ENCODE results near the gene COBL.

COBL gene

DNA sequence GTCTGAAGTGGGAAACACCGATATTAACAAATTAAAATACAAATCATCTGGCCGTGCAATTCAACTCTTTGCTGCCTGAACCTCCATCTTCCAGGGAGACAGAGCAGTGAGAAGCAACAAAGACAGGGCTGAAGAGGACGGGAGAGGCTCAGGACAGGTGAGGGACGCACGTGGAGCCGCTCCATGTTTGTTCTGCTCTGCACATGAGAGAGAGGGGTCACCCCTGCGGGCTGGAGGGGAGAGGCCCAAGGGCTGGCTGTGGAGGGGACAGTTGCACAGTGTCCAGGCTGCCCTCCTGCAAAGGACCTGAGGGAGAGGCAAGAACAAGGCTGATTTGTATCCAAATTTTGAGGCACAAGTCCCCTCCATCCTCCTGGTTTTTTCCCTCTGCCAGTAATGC is 41.7 kb downstream of the COBL start:
- DNase-seq, result no peak

DNA sequence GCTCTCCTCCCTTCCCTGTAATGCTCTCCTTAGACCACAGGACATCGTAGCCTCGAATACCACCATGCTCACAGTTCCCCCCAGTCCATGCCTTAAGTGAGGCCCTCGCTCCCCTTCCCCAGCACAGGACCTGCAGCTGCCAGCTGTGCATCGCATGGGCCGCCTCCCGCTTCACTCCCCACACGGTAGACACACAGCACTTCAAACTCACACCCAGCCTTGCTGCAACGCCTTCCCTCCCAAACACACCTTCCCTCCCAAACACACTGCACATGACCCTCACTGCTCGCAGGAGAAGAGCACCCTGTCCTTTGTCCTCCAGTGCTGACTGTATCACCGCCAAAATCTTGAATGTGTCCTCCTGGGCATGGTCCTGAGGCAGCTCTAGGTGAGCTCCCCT is 42.6 kb downstream of the COBL start:
- no peak for DNase-seq

DNA sequence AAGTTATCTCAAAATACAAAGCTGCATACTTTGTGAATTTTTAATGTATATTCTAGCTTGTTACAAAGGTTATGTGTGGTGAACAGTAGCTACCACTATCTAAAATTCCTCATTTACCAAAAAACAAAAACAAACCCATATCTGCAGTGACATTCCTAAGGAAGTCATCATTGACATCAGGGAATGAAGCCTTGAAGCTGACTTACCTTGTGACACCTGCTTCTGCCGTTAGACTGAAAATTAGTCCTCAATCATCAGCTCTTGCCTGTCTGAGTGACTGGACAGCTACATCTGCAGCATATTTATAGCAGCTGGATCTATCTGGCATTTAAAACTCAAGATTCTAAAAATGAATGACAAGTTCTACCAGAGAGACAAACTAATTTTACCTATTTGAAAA is 43.2 kb downstream of the COBL start:
- no peak for DNase-seq

DNA sequence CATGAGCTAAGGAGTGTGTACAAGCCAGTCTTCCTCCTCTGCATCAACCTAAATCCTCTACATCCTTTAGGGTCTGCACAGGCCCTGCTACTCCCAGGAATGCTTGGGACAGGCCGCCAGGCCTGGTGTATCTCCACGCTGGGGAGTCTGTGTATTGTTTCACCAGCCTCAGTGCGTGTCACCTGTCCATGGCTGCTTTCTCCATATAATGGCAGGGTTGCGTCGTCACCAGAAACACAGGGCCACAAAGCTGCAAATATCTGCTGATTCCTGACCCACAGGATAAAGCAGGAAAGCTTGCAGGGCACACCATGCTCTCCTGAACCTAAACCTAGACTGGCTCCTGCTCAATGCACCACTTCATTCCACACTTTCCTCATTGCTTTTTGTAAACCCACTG is 45.6 kb downstream of the COBL start:
- DNase-seq, result no peak

DNA sequence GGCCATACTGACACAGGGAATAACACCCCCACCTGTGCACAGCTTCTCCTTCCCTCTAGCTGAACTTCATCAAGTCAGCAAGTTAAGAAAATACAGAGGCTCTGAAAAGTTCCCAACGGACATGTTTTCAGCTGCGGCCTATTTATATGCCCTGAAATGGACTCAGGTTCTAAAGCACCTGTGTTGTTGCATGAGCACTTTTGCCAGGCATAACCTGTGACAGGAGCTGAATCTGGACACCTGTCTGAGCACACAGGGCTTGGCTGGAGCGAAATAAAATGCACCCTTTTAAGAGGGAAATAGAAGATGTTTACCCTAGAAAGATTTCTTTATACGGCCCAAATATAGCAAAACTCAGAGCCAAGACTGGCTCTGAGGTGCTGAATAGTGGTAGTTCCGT is 46.7 kb downstream of the COBL start:
- no peak for DNase-seq

DNA sequence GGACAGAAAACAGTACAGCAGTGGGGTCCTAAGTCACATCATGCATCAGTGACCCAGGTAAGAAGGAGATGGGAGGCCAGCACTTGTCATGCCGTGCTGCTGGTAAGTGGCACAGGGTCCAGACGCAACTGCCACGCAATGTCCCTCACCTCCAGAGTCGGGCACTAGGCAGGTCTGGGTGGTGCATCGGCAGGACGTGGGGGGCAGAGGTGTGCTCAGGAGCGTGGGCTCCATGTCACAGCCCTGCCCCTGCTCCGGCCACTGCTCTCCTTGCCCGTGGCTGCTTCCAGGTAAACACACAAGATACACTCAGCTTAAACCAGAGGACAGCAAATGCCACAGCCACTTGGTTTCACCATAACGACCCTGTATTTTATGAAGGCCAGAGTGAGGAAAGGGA is 47.3 kb downstream of the COBL start:
- DNase-seq, result no peak

DNA sequence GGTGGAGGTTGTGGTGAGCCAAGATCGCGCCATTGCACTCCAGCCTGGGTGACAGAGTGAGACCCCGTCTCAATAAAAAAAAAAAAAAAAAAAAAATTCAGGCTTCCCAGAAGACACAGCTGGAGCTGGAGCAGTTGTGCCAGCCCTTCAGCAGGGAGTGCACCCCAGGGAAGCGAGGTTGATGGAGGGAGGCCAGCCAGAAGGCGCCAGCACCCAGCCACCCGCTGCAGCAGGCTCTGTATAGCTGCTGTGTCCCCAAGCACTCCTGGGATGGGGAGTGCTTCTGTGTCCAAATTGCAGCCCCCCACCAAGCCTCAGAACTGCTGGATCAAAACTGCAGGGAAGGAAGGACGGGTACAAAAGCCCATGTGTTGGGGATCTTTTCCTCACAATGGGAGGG is 47.8 kb downstream of the COBL start:
- DNase-seq, result no peak

DNA sequence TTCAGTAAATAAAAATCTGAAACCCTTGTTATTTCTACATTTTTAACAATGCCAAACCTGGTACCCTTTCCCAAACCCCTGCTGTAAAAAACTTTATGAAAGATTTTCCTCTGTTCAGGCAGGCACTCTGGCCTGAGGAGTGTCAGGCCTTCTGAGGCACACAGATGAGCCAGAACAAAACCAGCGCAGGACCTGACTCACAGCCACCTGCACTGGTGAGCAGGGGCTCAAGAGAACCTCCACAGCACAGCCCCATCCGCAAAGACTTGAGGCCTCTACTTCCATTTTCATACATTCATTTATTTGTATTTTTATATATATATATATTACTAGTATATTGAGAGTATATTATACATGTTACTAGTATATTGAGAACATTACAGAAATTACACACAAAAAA is 49.4 kb downstream of the COBL start:
- DNase-seq, result no peak

DNA sequence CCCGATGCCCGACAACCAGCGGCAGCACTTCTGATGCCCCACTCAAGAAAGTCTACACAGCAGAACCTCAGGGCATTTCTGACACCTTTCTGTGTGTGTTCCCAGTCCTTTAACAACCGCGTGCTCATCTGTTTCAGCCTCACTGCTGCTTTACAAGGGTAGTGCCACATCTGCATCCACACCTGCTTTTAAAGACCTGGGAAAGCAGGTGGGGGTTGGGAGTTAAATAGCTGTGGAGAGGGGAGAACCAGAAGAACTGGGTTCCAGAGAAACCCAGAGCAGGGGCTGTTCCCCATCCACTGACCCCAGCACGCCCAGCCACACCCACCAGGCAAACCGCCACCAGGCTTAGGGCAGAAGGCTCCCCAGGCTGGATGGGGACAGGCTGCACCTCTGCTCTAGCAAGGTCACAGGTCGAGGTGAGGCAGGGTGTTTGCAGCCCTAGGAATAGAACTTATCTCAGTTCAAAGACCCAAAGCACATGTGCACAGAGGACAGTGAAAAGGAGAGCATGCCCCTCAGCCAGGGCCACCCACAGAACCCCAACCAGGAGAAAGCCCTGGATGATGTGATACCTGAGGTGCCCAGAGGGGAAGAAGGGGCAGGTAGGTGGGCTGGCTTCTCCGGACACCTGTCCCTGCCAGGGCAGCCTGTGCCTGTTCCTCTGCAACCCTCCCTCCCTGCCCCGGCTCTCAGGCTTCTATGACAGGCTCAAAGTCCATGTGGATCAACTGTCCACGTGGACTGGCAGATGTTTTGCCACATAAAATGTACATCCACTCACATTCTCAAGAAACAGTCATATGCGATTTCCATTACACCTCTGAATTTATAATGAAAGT is 51.3 kb downstream of the COBL start:
- DNase-seq, result no peak

DNA sequence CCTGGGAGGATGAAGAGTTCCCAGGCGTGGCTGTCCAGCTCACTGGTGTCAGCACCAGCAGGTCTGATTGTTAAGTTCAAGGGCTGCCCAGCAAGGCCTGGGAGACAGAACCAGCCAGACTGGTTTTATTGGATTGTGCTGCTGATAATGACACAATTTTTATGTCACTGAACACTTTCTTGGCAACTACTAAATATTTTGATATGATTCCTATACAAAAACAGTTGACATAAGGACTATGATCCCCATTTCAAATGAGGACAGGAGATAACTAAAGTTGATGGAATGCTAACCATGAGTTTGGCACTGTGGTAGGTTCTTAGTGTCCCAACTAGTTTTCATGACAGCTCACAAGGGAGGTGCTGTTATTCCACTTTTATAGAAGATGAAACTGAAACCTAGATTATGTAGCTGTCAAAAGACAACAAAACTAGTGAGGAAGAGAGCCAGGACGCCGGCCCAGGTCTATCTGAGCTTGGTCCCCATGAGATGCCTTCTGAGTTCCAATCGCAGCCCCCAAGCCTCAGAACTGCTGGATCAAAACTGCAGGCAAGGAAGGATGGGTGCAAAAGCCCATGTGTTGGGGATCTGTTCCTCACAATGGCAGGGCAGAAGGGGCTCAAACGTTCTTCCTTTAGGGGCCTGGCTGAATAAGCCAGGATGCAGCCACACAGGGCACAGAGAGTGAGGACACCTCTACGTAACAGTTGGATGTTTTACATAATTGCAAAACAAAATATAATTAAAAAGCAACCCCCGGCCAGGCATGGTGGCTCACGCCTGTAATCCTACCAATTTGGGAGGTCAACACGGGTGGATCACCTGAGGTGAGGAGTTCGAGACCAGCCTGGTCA is 52.8 kb downstream of the COBL start:
- DNase-seq, result no peak

DNA sequence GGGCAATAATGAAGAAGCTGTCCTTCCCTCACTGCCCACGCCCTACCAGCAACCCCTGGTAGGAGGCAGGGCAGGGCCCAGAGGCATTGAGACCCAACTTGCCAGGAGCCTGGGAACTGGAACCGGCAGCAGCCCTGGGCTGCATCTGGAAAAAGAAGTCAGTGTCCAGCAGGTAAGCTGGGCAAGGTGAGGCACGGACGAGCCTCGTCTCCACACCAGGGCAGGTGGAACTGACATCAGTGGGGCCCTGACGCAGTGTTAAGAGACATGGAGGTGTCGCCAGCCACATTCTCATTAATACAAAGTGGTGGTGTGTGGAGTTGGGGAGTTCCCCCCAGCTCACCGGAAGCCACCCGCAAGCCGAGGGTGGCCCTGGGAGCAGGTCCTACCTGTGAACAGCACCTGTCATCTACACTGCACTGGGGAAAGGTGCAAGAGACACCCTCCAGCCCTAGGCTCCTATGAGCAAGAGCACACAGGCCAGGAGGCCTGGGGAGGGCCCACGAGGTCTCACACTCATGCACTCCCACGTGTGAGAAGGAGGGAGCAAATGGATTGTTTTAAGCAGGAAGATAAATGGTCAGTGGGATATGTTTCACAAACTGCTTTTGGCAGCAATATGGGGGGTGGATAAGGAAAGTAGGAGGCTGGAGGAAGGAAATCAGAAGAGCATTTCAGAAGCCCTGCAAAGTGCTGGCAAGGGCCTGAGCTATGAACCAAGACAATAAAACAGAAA is 53.6 kb downstream of the COBL start:
- no peak for DNase-seq

DNA sequence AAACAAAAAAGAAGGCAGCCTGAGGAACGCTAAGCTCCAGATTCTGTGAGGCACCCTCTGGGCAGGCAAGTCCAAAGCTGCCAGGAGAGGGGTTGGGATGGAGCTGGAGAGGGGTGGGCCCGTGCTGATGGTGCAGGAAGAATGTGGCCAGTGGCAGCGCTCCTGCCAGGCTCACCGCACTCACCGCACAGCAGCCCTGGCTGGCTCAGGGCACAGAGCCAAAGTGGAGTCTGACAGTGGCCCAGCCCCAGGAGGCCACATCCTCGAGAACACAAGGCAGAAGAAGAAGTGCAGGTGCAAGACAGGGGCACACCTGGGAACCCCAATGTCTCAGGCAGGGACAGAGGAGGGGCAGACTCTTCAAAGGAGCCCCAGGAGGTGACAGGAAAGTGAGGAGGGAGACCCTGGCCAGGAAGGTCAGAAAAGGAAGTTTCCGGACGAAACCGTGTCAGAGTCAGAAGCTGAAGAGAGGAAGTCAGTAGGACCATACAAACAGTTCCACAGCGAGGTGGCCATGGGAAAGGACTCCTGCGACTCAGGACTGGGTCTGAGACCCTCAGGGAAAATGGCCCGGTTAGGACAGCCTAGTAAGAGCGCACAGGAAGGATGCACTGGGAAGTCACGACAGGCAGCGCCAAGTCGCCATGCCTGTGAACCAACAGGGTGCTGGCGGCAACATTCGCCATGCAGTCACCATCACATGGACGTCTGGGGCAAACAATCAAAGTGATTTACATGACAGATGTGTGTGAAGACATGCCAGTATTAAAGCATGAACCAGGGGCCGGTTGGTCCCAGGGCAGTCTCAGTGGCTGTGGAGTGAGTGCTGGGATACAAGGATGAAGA is 54.4 kb downstream of the COBL start:
- DNase-seq, result no peak

DNA sequence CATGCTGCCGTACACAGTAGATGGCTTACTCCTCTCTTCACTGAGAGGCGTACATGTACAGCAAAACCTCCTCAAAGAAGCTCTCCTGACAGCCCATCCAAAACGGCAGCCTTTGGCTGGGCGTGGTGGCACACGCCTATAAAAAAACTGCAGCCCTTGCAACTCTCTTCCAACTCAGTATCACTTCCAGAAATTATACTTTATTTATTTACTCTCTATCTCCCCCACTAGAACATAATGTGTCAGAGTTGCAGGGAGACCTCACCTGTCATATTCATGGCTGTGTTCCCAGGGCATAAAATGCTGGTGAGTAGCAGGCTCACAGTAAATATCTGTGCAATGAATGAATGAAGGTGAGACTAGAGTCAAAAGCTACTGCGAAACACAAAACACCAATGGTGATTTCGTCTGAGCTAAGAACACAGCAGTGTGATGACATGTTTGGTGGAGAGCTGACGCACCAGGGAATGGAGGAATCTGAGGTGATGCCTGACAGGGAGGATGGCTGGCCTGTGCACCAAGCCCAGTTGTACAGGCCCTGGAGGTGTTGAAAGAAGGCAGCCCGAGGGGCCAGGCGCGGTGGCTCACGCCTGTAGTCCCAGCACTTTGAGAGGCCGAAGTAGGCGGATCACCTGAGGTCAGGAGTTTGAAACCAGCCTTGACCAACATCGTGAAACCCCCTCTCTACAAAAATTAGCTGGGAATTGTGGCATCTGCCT is 55.3 kb downstream of the COBL start:
- DNase-seq, result no peak

DNA sequence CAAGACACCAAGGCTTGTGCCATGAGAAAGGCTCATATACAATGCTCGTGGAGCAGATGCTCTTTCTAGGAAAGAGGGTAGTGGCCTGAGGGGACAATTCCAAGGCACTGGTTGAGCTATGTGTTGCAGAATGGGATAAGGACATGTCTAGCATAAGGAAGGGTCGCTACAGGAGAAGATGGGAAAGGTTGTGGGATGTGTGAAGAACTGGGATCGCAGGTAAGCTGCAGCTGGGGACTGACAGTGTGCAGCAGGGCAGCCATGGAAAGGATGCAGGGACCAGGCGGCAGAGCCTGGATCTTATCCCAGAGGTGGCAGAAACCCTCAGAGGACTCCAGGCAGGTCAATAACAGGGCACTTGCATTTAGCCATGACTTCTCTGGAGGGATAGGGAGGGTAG is 56.1 kb downstream of the COBL start:
- DNase-seq, result no peak

DNA sequence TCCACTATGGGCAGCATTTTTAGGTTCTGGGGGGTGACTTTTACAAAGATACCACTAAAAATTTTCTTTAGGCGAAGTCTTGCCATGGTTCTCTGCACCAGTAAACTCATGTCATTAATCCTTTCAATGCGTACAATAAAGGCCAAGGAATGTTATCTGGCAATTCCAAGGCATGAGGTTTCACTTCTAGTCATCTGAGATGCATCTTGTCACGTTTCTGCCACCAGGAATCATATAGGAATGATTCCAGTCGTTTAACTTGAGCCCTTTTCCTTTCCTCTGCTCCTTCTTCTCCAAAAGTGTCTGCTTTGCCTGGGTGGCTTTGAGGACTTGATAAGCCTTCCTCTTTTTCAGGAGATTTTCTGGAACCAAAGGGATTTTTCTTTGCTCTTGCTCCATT is 56.8 kb downstream of the COBL start:
- DNase-seq, result no peak

DNA sequence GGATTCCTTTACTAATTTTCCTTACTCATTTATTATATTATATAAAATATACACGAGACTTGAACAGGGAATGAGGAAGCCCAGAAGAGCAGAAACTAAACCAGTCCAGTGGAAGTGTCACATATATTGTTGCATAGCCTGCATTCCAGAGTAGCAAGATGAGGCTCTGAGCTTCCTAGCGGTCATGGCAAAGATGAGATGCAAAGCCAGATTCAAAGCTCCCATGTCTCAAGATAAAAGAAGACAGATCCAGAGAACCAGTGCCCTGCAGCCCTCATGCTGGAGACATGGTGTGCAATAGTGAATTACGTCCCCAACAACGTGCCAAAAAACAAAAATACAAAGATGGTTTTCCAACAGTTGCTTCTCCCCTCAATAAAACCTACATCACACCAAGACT is 59.7 kb downstream of the COBL start:
- DNase-seq, result no peak

DNA sequence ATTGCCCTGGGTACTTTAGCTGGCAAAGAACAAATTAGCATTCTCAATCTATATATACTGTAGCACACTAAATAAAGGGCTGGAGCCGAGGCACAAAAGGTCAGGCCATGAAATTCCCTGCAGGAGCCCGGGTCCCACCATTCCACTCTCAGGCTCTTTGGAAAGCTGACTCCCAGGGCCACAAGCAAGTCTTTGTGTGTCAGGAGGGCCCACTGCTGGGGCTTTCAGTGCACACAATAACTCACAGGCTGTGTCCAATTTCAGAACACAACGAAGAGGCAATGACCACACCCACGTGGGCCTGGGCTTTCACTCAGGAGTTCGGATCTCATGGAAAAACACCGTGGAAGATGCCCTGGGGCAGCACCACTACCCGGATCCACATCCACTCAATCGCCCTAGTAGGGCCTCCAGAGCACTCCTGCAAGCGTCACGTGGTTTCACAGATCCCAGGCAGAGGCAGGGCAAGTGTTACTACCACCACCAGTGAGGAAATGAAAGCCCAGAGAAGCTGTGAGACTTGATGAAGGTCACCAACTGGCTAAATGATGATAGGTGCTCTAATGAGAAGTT is 60.3 kb downstream of the COBL start:
- DNase-seq, result no peak

DNA sequence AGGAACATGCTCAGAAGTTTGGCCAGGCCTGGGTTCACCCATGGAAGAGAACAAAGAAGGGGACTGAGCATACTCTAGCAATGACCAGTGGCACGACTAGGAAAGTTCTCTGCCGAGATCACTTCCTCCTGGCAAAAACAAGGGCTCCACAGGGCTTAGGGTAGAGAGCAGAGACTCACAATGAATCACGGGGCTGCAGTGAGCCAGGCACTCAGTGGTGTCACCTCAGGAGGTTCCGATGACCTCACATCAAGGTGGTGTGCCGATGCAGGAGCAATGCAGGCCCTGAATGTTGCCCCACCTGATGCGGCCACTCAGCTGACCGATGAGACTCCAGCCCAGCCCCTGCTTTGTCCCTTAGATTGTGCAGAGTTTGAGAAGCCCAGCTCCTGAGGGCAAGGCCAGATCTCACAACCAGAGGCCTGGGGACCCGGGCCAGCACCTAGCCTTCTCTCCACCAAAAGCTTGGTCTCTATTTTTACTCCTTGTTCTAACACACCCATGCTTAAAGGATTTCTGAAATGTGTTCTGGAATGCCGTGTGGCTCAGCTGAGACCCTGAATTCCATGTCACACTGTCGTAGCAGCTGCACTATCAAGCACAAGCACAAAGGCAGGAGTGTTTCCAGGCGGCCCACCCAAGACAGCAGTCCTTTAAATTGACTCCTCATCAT is 60.9 kb downstream of the COBL start:
- DNase-seq, result no peak

DNA sequence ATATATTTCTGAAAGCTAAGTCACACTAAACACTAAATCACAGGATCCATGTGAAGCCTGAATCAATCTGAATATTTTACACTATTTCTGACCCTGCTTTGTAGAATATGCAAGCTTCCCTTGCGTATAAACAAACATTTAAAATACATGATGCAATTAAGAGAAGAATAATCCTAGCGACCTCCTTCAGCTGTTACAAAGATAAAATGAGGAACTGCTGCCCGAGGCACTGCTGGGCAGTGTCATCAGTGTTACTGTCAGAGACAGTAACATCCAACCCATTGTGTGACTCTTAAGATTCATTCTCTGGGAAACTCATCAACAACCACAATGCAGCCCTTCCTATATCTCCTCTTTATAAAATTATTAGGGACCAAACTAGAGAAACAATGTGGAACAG is 61.6 kb downstream of the COBL start:
- no peak for DNase-seq

DNA sequence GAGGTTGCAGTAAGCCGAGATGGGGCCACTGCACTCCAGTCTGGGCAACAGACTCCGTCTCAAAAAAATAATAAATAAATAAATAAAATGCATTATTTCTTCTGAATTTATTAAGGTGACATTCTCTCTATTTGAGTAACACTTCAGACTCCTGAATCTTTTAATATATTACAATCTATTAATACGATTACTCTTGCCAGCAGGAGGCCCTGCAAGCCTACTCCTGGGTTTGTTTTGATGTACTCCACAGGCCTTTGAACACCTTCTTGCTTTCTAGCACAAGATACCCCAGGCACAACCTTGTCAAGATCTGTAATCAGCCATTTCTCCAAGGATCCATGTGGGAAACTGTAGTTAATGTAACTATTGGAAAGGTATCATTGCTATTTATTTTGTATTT is 63.5 kb downstream of the COBL start:
- DNase-seq, result no peak

DNA sequence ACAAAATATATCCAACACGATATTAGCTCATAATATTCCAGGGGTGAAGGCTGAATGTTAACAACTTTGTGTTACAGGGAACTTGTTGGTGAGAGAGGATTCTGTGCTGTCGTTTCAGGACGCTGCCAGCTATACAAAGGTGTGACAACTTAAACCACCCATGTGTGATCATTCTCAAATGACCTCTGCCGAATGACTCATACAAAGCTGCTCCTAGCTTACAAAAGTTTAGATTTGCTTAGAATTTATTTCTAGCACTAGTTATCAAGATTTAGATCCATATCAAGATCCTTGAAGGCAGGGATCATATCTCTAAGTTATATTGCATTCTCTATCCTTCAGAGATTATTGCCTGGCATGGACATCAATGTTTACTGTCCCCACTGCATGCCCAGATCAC is 65.3 kb downstream of the COBL start:
- DNase-seq, result no peak
